Raji (cell line): ENCODE data around the gene REEP3.

ENCODE experiments used
- POLR2A ChIP-seq: IDR thresholded peaks from 2 replicates; pipeline ENCODE4 v1.6.1; 2011; ENCODE audit warnings: low read depth, low read length, control low read depth; ENCODE audit not compliant: insufficient read depth

Gene REEP3

GRCh38 chr10:63627396-63627795, 106.2 kb downstream of the REEP3 start:
- no peak for TF ChIP-seq POLR2A

- no peak for TF ChIP-seq POLR2A
Measured at GRCh38 chr10:63627881-63628296, 106.7 kb downstream of the REEP3 start.

GRCh38 chr10:63628526-63629362, 107.5 kb downstream of the REEP3 start:
- TF ChIP-seq POLR2A = no peak

GRCh38 chr10:63629363-63630084, 108.3 kb downstream of the REEP3 start:
- no peak for TF ChIP-seq POLR2A

- TF ChIP-seq POLR2A = 0 out of 2 replicates have a peak, but pooled peaks have one; percentile 28
Measured at GRCh38 chr10:63630085-63630930, 109.1 kb downstream of the REEP3 start.

- TF ChIP-seq POLR2A = no peak
Measured at GRCh38 chr10:63630931-63631680, 109.9 kb downstream of the REEP3 start.

- no peak for TF ChIP-seq POLR2A
Measured at GRCh38 chr10:63631991-63632390, 110.8 kb downstream of the REEP3 start.

GRCh38 chr10:63633677-63634487, 112.7 kb downstream of the REEP3 start:
- no peak for TF ChIP-seq POLR2A

- TF ChIP-seq POLR2A = no peak
Measured at GRCh38 chr10:63634488-63635065, 113.4 kb downstream of the REEP3 start.

- TF ChIP-seq POLR2A = no peak
Measured at GRCh38 chr10:63636812-63637211, 115.6 kb downstream of the REEP3 start.

- no peak for TF ChIP-seq POLR2A
Measured at GRCh38 chr10:63637901-63638327, 116.7 kb downstream of the REEP3 start.

GRCh38 chr10:63641366-63641765, 120.2 kb downstream of the REEP3 start:
- no peak for TF ChIP-seq POLR2A

GRCh38 chr10:63641799-63642198, 120.6 kb downstream of the REEP3 start:
- TF ChIP-seq POLR2A = no peak
